NCI-H345 treated with DMSO at 0.1 percent for 48 hours (cell line): ENCODE data around the gene MYLK4.

Source experiments
- DNase-seq: peaks from one replicate; lab custom pipeline; 2025; ENCODE audit not compliant: unreplicated experiment; lab: John Stamatoyannopoulos, UW

The MYLK4 gene

GRCh38 chr6:2734488-2735166, 16.1 kb downstream of the MYLK4 start:
- no peak for DNase-seq

- DNase-seq, result no peak
Measured at GRCh38 chr6:2733736-2734480, 16.8 kb downstream of the MYLK4 start.

GRCh38 chr6:2733324-2733723, 17.4 kb downstream of the MYLK4 start:
- no peak for DNase-seq

GRCh38 chr6:2732503-2733089, 18.1 kb downstream of the MYLK4 start:
- no peak for DNase-seq

GRCh38 chr6:2731281-2731909, 19.3 kb downstream of the MYLK4 start:
- DNase-seq, result no peak

GRCh38 chr6:2730353-2731107, 20.2 kb downstream of the MYLK4 start:
- DNase-seq, result no peak

GRCh38 chr6:2729921-2730320, 20.8 kb downstream of the MYLK4 start:
- DNase-seq, result no peak

- DNase-seq, result no peak
Measured at GRCh38 chr6:2725999-2726567, 24.6 kb downstream of the MYLK4 start.

GRCh38 chr6:2725364-2725988, 25.2 kb downstream of the MYLK4 start:
- DNase-seq, result no peak

- DNase-seq, result no peak
Measured at GRCh38 chr6:2721219-2721618, 29.5 kb downstream of the MYLK4 start.

GRCh38 chr6:2719093-2719455, 31.6 kb downstream of the MYLK4 start:
- DNase-seq, result no peak

- DNase-seq, result no peak
Measured at GRCh38 chr6:2718334-2719092, 32.2 kb downstream of the MYLK4 start.

- no peak for DNase-seq
Measured at GRCh38 chr6:2716936-2717700, 33.6 kb downstream of the MYLK4 start.

GRCh38 chr6:2715737-2716136, 35.0 kb downstream of the MYLK4 start:
- DNase-seq, result no peak

GRCh38 chr6:2714111-2714895, 36.4 kb downstream of the MYLK4 start:
- no peak for DNase-seq

- DNase-seq, result no peak
Measured at GRCh38 chr6:2713473-2714110, 37.1 kb downstream of the MYLK4 start.

GRCh38 chr6:2712102-2712501, 38.6 kb downstream of the MYLK4 start:
- DNase-seq, result no peak

GRCh38 chr6:2710412-2710811, 40.3 kb downstream of the MYLK4 start:
- no peak for DNase-seq
